ENCODE data around the gene MLPH.

Gene MLPH

GRCh38 chr2:237546040-237546875, 59.2 kb downstream of the MLPH start:
- ATAC-seq (ENCODE audit: insufficient read depth, low read depth): no peak
- Histone ChIP-seq H3K4me3 (ENCODE audit: low read depth in 1 of 2, low read length in 2 of 2) (no peak overlapping the region), H4K20me1 (ENCODE audit: insufficient read depth, low read length) (peaks cover 5% of the 10 kb centered on the region; the same call in 1 of the 2 replicates), H3K9ac (ENCODE audit: low read depth, low read length) (no peak overlapping the region), H3K9me3 (ENCODE audit: insufficient read depth, low read length, severe bottlenecking) (no peaks in the 10 kb centered on the region), H3K36me3 (ENCODE audit: insufficient read depth, low read length) (no peaks in the 10 kb centered on the region), H3K79me2 (ENCODE audit: insufficient read depth, low read length) (no peaks in the 10 kb centered on the region), H3K4me2 (ENCODE audit: insufficient read depth, low read length) (no peak overlapping the region), H3K27me3 (ENCODE audit: insufficient read depth, low read length, poor library complexity) (peaks cover under 1% of the 10 kb centered on the region), H3K4me1 (ENCODE audit: insufficient read depth, low read length) (no peaks in the 10 kb centered on the region), H3K27ac (ENCODE audit: low read length) (no peak overlapping the region), H2AFZ (ENCODE audit: low read depth, low read length) (no peak overlapping the region)
- DNase-seq: no peak
- TF ChIP-seq EZH2 (IDR thresholded peaks at IDR 0.05; ENCODE audit: borderline replicate concordance, low read depth, low read length, severe bottlenecking): no peak
- TF ChIP-seq, protein P1, sequence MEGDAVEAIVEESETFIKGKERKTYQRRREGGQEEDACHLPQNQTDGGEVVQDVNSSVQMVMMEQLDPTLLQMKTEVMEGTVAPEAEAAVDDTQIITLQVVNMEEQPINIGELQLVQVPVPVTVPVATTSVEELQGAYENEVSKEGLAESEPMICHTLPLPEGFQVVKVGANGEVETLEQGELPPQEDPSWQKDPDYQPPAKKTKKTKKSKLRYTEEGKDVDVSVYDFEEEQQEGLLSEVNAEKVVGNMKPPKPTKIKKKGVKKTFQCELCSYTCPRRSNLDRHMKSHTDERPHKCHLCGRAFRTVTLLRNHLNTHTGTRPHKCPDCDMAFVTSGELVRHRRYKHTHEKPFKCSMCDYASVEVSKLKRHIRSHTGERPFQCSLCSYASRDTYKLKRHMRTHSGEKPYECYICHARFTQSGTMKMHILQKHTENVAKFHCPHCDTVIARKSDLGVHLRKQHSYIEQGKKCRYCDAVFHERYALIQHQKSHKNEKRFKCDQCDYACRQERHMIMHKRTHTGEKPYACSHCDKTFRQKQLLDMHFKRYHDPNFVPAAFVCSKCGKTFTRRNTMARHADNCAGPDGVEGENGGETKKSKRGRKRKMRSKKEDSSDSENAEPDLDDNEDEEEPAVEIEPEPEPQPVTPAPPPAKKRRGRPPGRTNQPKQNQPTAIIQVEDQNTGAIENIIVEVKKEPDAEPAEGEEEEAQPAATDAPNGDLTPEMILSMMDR (IDR thresholded peaks at IDR 0.05; ENCODE audit: borderline replicate concordance, extremely low read depth, low read length, poor library complexity, severe bottlenecking): no peak

DNA sequence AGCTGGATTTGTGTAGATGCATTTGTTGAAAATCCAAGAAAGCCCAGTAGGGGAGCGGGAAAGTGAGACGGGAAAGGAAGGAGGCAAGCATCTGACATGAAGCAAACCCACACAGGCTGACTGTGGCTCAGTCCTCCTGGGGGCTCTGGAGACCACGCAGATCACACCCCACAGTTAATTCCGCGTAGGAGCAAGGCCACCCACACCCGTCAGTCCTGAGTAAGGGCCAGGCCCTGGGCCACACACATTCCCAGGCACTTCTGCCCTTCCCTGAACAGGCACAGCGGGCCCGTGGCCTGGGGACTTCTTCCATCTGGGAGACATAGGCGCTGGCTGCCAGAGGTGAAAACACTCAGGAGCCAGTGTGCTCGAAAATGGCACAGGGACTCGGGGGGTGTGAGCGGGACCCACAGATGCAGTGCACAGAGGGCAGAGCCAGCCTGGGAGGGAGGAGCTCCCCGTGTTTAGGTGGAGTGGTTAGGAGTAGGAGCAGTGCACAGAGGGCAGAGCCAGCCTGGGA, 59.9 kb downstream of the MLPH start:
- no peaks in the 10 kb centered on the region for H3K9me3 ChIP-seq (ENCODE audit: insufficient read depth, low read length, severe bottlenecking)
- H2AFZ ChIP-seq (ENCODE audit: low read depth, low read length): no peak overlapping the region
- H4K20me1 ChIP-seq (ENCODE audit: insufficient read depth, low read length): peaks cover 5% of the 10 kb centered on the region; the same call in 1 of the 2 replicates
- TF ChIP-seq, protein P1 (IDR thresholded peaks at IDR 0.05; ENCODE audit: borderline replicate concordance, extremely low read depth, low read length, poor library complexity, severe bottlenecking): no peak
- TF ChIP-seq EZH2 (IDR thresholded peaks at IDR 0.05; ENCODE audit: borderline replicate concordance, low read depth, low read length, severe bottlenecking): no peak
- H3K4me3 ChIP-seq (ENCODE audit: low read depth in 1 of 2, low read length in 2 of 2): no peak overlapping the region
- DNase-seq (no peak), ATAC-seq (ENCODE audit: insufficient read depth, low read depth) (no peak)
- H3K4me1 ChIP-seq (ENCODE audit: insufficient read depth, low read length): no peaks in the 10 kb centered on the region
- no peak overlapping the region for H3K4me2 ChIP-seq (ENCODE audit: insufficient read depth, low read length)
- H3K27ac ChIP-seq (ENCODE audit: low read length): no peak overlapping the region
- no peak overlapping the region for H3K9ac ChIP-seq (ENCODE audit: low read depth, low read length)
- peaks cover 3% of the 10 kb centered on the region for H3K27me3 ChIP-seq (ENCODE audit: insufficient read depth, low read length, poor library complexity)
- no peaks in the 10 kb centered on the region for H3K79me2 ChIP-seq (ENCODE audit: insufficient read depth, low read length)
- H3K36me3 ChIP-seq (ENCODE audit: insufficient read depth, low read length): no peaks in the 10 kb centered on the region

- no peak overlapping the region for H3K4me3 ChIP-seq (ENCODE audit: low read depth in 1 of 2, low read length in 2 of 2)
- no peaks in the 10 kb centered on the region for H3K36me3 ChIP-seq (ENCODE audit: insufficient read depth, low read length)
- no peaks in the 10 kb centered on the region for H3K4me1 ChIP-seq (ENCODE audit: insufficient read depth, low read length)
- H3K27me3 ChIP-seq (ENCODE audit: insufficient read depth, low read length, poor library complexity): peaks cover 3% of the 10 kb centered on the region
- no peak for DNase-seq
- no peak overlapping the region for H3K27ac ChIP-seq (ENCODE audit: low read length)
- no peaks in the 10 kb centered on the region for H3K9me3 ChIP-seq (ENCODE audit: insufficient read depth, low read length, severe bottlenecking)
- H3K4me2 ChIP-seq (ENCODE audit: insufficient read depth, low read length): no peak overlapping the region
- no peak for ATAC-seq (ENCODE audit: insufficient read depth, low read depth)
- H2AFZ ChIP-seq (ENCODE audit: low read depth, low read length): no peak overlapping the region
- H4K20me1 ChIP-seq (ENCODE audit: insufficient read depth, low read length): peaks cover 5% of the 10 kb centered on the region; the same call in 1 of the 2 replicates
- no peak overlapping the region for H3K9ac ChIP-seq (ENCODE audit: low read depth, low read length)
- no peak for TF ChIP-seq EZH2 (IDR thresholded peaks at IDR 0.05; ENCODE audit: borderline replicate concordance, low read depth, low read length, severe bottlenecking)
- TF ChIP-seq, protein P1 (IDR thresholded peaks at IDR 0.05; ENCODE audit: borderline replicate concordance, extremely low read depth, low read length, poor library complexity, severe bottlenecking): no peak
- H3K79me2 ChIP-seq (ENCODE audit: insufficient read depth, low read length): no peaks in the 10 kb centered on the region
These were observed 60.9 kb downstream of the MLPH start for GRCh38 chr2:237547841-237548416.

Data from DND-41 (cell line).